OCI-LY3 (cell line): ENCODE results near the gene PARP8.

ENCODE experiments used
- H2AFZ ChIP-seq: fragments of 200-600, 300-600 bp; shearing (Covaris generic); 2 replicates; pipeline ENCODE4 v1.6.0; 2014; ENCODE audit warnings: antibody characterized with exemption, low read depth, low read length
- H3K27ac ChIP-seq: fragments of 200-600, 300-600 bp; sonication (generic); 2 replicates; pipeline ENCODE4 v1.5.1; 2014; ENCODE audit warnings: mild to moderate bottlenecking, low read length, moderate library complexity, mixed read lengths
- H3K27me3 ChIP-seq: fragments of 200-600, 300-600 bp; sonication (generic); 2 replicates; pipeline ENCODE4 v1.6.1; 2014; ENCODE audit warnings: low read depth, low read length, mixed read lengths
- H3K36me3 ChIP-seq: fragments of 200-600, 300-600 bp; sonication (generic); replicated peaks from 2 replicates; pipeline ENCODE3; 2014; ENCODE audit warnings: low read depth, low read length, mixed read lengths
- H3K4me1 ChIP-seq: fragments of 300-600, 200-600 bp; sonication (generic); 2 replicates; pipeline ENCODE4 v1.6.1; 2014; ENCODE audit warnings: low read length, mixed read lengths
- H3K4me2 ChIP-seq: fragments of 200-600, 300-600 bp; sonication (generic); 2 replicates; pipeline ENCODE4 v1.6.1; 2014; ENCODE audit warnings: low read length, mixed read lengths
- H3K4me3 ChIP-seq: fragments of 300-600, 200-600 bp; sonication (generic); 2 replicates; pipeline ENCODE4 v1.5.1; 2014; ENCODE audit warnings: antibody characterized with exemption, mild to moderate bottlenecking, low read length, moderate library complexity
- H3K79me2 ChIP-seq: fragments of 300-600, 200-600 bp; shearing (Covaris generic); 2 replicates; pipeline ENCODE4 v1.6.1; 2014; ENCODE audit warnings: mild to moderate bottlenecking, low read length, mixed read lengths
- H3K9ac ChIP-seq: fragments of 300-600, 200-600 bp; shearing (Covaris generic); 2 replicates; pipeline ENCODE4 v1.6.0; 2014; ENCODE audit warnings: mild to moderate bottlenecking, low read length, moderate library complexity
- H3K9me3 ChIP-seq: fragments of 200-600, 300-600 bp; shearing (Covaris generic); 2 replicates; pipeline ENCODE4 v1.6.1; 2014; ENCODE audit warnings: low read length, mixed read lengths; ENCODE audit not compliant: insufficient read depth
- H4K20me1 ChIP-seq: fragments of 200-600, 300-600 bp; sonication (generic); 2 replicates; pipeline ENCODE4 v1.6.1; 2016; ENCODE audit warnings: low read length, mixed read lengths; ENCODE audit not compliant: insufficient read depth
- EZH2phosphoT487 ChIP-seq: fragments of 200-600 bp; shearing (Covaris generic); IDR thresholded peaks from 2 replicates; pipeline ENCODE4 v1.6.1; 2018; ENCODE audit warnings: antibody characterized with exemption, mixed run types, low read depth
- TF ChIP-seq, protein P1 (sequence below): fragments of 200-600, 300-600 bp; sonication (generic); IDR thresholded peaks from 2 replicates; pipeline ENCODE4 v1.5.1; 2014; ENCODE audit warnings: antibody characterized with exemption, low read length, low read depth

Gene PARP8

DNA sequence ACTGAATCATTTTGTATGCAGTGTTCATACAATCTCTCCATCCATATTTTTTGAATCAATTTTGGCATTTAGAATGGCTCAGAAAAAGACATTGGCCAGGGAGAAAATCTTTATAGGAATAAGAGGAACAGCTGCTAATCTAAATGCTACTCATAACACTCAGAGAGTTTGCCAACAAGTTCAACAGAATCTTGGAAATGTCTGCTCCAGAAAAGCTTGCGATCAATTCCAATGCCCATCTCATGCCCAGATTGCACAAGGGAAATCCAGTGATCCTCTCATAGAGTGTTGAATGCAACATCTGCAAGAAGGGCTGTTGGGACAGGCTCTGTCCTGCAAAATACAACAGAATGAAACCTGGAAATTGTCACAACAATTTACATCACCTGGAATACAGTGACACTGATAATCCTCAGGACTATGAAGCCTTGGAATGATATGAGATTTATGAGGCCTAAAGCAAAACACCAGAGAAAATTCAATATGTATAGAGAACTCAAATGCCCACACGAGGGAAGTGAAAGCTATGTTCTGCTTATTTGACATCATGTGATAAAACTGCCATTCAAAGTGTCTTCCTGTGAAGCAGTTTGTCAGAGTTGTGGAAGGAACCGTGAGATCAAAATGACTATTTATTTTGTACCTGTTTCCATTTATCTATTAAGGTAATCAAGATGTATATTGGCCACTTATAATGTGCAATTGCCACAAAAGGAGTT, 190.1 kb downstream of the PARP8 start:
- H3K9ac ChIP-seq: peak overlapping the region; percentile 49; the same call in 1 of the 2 replicates

DNA sequence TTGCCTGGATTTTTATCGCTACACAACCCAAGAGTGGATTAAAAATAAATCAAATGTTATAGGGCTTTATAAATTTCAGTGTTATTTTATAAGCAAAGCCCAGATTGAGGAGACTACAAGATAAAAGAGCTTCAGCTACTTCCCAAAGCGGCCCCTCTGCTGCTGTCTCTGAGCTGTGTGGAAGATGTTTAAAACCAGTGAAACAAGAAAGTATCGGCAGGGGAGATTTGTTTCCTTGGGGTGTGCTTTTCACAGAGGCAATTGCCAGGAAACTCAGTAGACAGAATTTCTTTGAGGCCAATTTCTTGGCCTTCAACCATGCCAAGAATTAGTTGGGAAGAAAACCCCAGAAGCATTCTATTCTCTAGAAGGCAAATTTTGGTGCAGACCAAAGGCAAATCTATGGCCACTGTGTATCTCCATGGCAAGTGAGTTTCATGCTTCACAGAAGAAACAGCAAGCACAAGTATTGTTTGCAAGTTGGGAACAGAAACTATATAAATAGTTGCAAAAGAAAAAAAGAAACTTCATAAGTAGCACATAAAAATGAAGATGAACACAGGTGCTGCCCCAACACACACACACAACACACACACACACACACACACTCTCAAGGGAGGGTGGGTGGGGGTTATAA, 197.2 kb downstream of the PARP8 start:
- Histone ChIP-seq H3K79me2 (no peaks in the 10 kb centered on the region), H3K4me1 (no peaks in the 10 kb centered on the region), H3K36me3 (no peaks in the 10 kb centered on the region), H3K9ac (no peak overlapping the region), H2AFZ (no peak overlapping the region), H3K4me2 (no peak overlapping the region), H3K4me3 (no peak overlapping the region), H3K27ac (no peak overlapping the region), H3K27me3 (no peaks in the 10 kb centered on the region), H3K9me3 (no peaks in the 10 kb centered on the region), H4K20me1 (no peaks in the 10 kb centered on the region)
- TF ChIP-seq, protein P1, sequence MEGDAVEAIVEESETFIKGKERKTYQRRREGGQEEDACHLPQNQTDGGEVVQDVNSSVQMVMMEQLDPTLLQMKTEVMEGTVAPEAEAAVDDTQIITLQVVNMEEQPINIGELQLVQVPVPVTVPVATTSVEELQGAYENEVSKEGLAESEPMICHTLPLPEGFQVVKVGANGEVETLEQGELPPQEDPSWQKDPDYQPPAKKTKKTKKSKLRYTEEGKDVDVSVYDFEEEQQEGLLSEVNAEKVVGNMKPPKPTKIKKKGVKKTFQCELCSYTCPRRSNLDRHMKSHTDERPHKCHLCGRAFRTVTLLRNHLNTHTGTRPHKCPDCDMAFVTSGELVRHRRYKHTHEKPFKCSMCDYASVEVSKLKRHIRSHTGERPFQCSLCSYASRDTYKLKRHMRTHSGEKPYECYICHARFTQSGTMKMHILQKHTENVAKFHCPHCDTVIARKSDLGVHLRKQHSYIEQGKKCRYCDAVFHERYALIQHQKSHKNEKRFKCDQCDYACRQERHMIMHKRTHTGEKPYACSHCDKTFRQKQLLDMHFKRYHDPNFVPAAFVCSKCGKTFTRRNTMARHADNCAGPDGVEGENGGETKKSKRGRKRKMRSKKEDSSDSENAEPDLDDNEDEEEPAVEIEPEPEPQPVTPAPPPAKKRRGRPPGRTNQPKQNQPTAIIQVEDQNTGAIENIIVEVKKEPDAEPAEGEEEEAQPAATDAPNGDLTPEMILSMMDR: no peak
- no peak for TF ChIP-seq EZH2phosphoT487

More for the DNA sequence above, 190.1 kb downstream of the PARP8 start:
- H3K4me1 ChIP-seq: peaks cover 34% of the 10 kb centered on the region
- no peak for TF ChIP-seq EZH2phosphoT487
- TF ChIP-seq, protein P1: no peak
- H3K4me2 ChIP-seq: peak overlapping the region; percentile 56
- peak overlapping the region; percentile 44 for H3K4me3 ChIP-seq
- peaks cover 3% of the 10 kb centered on the region for H3K36me3 ChIP-seq
- H3K79me2 ChIP-seq: no peaks in the 10 kb centered on the region
- H3K9me3 ChIP-seq: no peaks in the 10 kb centered on the region
- peak overlapping the region; percentile 92 for H2AFZ ChIP-seq
- H4K20me1 ChIP-seq: no peaks in the 10 kb centered on the region
- no peaks in the 10 kb centered on the region for H3K27me3 ChIP-seq
- peak overlapping the region; percentile 72 for H3K27ac ChIP-seq

DNA sequence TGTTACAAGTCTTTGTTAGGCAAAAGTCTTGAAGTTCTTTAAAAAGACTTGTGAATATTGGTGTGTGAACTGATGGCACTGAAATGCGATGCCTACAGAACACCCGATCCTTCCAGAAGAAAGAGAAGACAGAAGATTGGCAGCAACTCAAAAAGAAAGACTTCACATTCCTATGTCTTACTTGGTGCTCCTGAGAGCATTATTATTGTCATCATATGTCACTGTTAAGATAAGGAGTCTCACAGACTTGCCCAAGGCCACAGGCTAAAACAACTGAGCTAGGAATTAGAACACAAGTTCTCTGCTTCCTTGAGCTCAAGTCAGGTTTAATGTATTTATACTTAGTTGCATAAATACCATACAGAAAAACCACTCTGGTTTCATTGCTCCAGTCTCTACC, 198.0 kb downstream of the PARP8 start:
- Histone ChIP-seq H4K20me1 (no peaks in the 10 kb centered on the region), H3K9me3 (no peaks in the 10 kb centered on the region), H3K4me3 (no peak overlapping the region), H2AFZ (no peak overlapping the region), H3K4me1 (no peaks in the 10 kb centered on the region), H3K79me2 (no peaks in the 10 kb centered on the region), H3K9ac (no peak overlapping the region), H3K27ac (no peak overlapping the region), H3K36me3 (no peaks in the 10 kb centered on the region), H3K27me3 (no peaks in the 10 kb centered on the region), H3K4me2 (no peak overlapping the region)
- TF ChIP-seq, protein P1: no peak
- no peak for TF ChIP-seq EZH2phosphoT487

DNA sequence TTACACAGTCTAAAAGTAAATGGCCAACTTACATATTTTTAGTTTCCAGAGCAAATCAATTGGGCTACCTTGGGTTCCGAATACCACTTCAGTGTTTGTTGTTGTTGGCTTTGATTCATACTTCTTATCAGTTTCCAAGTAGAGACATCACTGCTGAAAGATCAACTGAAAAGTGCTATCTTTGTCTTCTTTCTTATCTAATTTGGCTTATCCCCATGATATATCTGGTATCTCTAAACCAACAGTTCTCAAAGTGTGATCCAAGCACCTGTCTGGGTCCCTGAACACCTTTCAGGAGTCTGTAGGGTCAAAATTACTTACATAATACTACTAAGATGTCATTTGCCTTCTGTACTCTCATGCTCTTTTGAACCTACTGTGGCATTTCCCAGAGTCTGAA, 200.0 kb downstream of the PARP8 start:
- Histone ChIP-seq H3K9ac (no peak overlapping the region), H3K36me3 (no peaks in the 10 kb centered on the region), H3K9me3 (no peaks in the 10 kb centered on the region), H3K4me3 (no peak overlapping the region), H3K27me3 (no peaks in the 10 kb centered on the region), H3K79me2 (no peaks in the 10 kb centered on the region), H3K4me1 (no peaks in the 10 kb centered on the region), H4K20me1 (no peaks in the 10 kb centered on the region), H3K4me2 (no peak overlapping the region), H3K27ac (no peak overlapping the region), H2AFZ (no peak overlapping the region)
- TF ChIP-seq, protein P1: no peak
- no peak for TF ChIP-seq EZH2phosphoT487
